MCF 10A (cell line): ENCODE data around the gene CR1. TPM values are rescaled to one million over a fixed set of nuclear protein-coding genes. Genes with fewer than 3 reads are reported as not detected.
"Not testable (repeated sequence)": the region's sequence is repeated elsewhere in the genome, so short reads cannot be mapped to it uniquely, and the experiment has no call there.

ENCODE experiments used
- BruUV-seq: library from RNA; stranded (reverse); fragments of 400-500 nt; replicated peaks from 2 replicates; lab custom pipeline; 2021; lab: Mats Ljungman, UMichigan
- CTCF ChIA-PET: fragments of 300-600 bp; sonication (Branson Sonifier 250); formaldehyde crosslinking; extraction: SDS; loops from one replicate; lab custom pipeline; 2021; ENCODE audit warnings: antibody characterized with exemption, inconsistent platforms; lab: Yijun Ruan, JAX
- POLR2A ChIA-PET: fragments of 300-600, 350-650 bp; sonication (Branson Sonifier 250); formaldehyde crosslinking; extraction: SDS; loops from one replicate; lab custom pipeline; 2020; ENCODE audit warnings: antibody characterized with exemption, inconsistent platforms; lab: Yijun Ruan, JAX
- DNase-seq: peaks from one replicate; pipeline ENCODE4 v3.0.0-alpha.2; 2018; ENCODE audit not compliant: unreplicated experiment
- H3K27ac Mint-ChIP-seq: one replicate; pipeline ENCODE4 v1.8.0; 2022; ENCODE audit warnings: mild to moderate bottlenecking, low read depth, mixed read lengths; ENCODE audit not compliant: unreplicated experiment
- H3K27me3 Mint-ChIP-seq: one replicate; pipeline ENCODE4 v1.8.0; 2022; ENCODE audit warnings: mixed read lengths; ENCODE audit not compliant: insufficient read depth, unreplicated experiment
- H3K36me3 Mint-ChIP-seq: one replicate; pipeline ENCODE4 v1.8.0; 2022; ENCODE audit warnings: mild to moderate bottlenecking, moderate library complexity, mixed read lengths; ENCODE audit not compliant: insufficient read depth, unreplicated experiment
- H3K4me1 Mint-ChIP-seq: one replicate; pipeline ENCODE4 v1.8.0; 2022; ENCODE audit warnings: mixed read lengths; ENCODE audit not compliant: insufficient read depth, unreplicated experiment
- H3K4me3 Mint-ChIP-seq: one replicate; pipeline ENCODE4 v1.8.0; 2022; ENCODE audit warnings: mild to moderate bottlenecking, moderate library complexity, mixed read lengths; ENCODE audit not compliant: unreplicated experiment
- H3K9me3 Mint-ChIP-seq: one replicate; pipeline ENCODE4 v1.8.0; 2022; ENCODE audit warnings: mixed read lengths; ENCODE audit not compliant: unreplicated experiment
- intact Hi-C: fragments of 100-400 bp; cut with micrococcal nuclease; formaldehyde crosslinking; loops from 2 replicates; pipeline ENCODE4 v1.14.1; 2022
- total RNA-seq: library from RNA; stranded (reverse); gene quantifications from 2 replicates; pipeline ENCODE4 v1.2.3, GENCODE V29; 2022
- TF ChIP-seq, protein P1 (sequence below): fragments of 200-600 bp; IDR thresholded peaks from one replicate; pipeline ENCODE4 v1.8.0; 2022; ENCODE audit warnings: antibody characterized with exemption, mild to moderate bottlenecking; ENCODE audit not compliant: unreplicated experiment

The CR1 gene
- total RNA-seq, 1 experiment from 2014 or later: not detected

DNA sequence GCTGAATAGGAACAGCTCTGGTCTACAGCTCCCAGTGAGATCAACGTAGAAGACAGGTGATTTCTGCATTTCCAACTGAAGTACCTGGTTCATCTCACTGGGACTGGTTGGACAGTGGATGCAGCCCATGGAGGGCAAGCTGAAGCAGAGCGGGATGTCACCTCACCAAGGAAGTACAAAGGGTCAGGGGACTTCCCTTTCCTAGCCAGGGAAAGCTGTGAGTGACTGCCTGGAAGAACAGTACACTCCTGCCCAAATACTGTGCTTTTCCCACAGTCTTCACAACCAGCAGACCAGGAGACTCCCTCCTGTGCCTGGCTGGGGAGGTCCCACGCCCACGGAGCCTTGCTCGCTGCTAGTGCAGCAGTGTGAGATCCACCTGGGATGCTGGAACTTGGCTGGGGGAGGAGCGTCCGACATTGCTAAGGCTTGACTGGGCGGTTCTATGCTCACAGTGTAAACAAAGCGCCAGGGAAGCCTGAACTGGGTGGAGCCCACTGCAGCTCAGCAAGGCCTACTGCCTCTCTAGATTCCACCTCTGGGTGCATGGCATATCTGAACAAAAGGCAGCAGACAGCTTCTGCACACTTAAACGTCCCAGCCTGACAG is 163.7 kb downstream of the CR1 start:
- no peaks in the 10 kb centered on the region for H3K36me3 Mint-ChIP-seq
- POLR2A ChIA-PET: interaction anchor here (0.6 to 1.1 kb wide), 2 partner anchors 10 to 138 kb away, joined by 3 to 4 read pairs; no protein-coding TSS in a partner anchor
- no TSS peak for BruUV-seq
- H3K27me3 Mint-ChIP-seq: peaks cover 29% of the 10 kb centered on the region
- H3K4me1 Mint-ChIP-seq: no peaks in the 10 kb centered on the region
- TF ChIP-seq, protein P1, sequence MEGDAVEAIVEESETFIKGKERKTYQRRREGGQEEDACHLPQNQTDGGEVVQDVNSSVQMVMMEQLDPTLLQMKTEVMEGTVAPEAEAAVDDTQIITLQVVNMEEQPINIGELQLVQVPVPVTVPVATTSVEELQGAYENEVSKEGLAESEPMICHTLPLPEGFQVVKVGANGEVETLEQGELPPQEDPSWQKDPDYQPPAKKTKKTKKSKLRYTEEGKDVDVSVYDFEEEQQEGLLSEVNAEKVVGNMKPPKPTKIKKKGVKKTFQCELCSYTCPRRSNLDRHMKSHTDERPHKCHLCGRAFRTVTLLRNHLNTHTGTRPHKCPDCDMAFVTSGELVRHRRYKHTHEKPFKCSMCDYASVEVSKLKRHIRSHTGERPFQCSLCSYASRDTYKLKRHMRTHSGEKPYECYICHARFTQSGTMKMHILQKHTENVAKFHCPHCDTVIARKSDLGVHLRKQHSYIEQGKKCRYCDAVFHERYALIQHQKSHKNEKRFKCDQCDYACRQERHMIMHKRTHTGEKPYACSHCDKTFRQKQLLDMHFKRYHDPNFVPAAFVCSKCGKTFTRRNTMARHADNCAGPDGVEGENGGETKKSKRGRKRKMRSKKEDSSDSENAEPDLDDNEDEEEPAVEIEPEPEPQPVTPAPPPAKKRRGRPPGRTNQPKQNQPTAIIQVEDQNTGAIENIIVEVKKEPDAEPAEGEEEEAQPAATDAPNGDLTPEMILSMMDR: no peak
- no peaks in the 10 kb centered on the region for H3K9me3 Mint-ChIP-seq
- intact Hi-C loops: no loop called here
- H3K4me3 Mint-ChIP-seq: no peak overlapping the region
- DNase-seq: peak; percentile 64
- H3K27ac Mint-ChIP-seq: no peak overlapping the region
- CTCF ChIA-PET: interaction anchor here (0.5 to 2.4 kb wide), 6 partner anchors 9 to 39 kb away, joined by 3 to 11 read pairs (median 4); no protein-coding TSS in a partner anchor

DNA sequence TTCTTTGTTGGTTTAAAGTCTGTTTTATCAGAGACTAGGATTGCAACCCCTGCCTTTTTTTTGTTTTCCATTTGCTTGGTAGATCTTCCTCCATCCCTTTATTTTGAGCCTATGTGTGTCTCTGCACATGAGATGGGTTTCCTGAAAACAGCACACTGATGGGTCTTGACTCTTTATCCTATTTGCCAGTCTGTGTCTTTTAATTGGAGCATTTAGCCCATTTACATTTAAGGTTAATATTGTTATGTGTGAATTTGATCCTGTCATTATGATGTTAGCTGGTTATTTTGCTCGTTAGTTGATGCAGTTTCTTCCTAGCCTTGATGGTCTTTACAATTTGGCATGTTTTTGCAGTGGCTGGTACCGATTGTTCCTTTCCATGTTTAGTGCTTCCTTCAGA is 165.5 kb downstream of the CR1 start:
- H3K9me3 Mint-ChIP-seq, CTCF ChIA-PET, H3K4me1 Mint-ChIP-seq, H3K27ac Mint-ChIP-seq, H3K4me3 Mint-ChIP-seq, intact Hi-C loops, BruUV-seq, POLR2A ChIA-PET, DNase-seq, H3K36me3 Mint-ChIP-seq: not testable (repeated sequence)
- peaks cover 41% of the 10 kb centered on the region for H3K27me3 Mint-ChIP-seq

DNA sequence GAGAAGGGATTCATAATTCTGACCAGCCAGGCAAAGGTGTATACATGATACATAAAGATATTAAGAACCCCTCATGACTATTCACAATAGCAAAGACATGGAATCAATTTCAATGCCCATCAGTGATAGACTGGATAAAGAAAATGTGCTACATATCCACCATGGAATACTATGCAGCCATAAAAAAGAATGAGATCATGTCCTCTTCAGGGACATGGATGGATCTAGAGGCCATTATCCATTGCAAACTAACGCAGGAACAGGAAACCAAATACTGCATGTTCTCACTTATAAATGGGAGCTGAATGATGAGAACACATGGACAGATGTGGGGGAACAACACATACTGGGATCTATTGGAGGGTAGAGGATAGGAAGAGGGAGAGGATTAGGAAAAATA is 170.4 kb downstream of the CR1 start:
- TF ChIP-seq, protein P1: no peak
- DNase-seq: no peak
- BruUV-seq: no TSS peak
- H3K9me3 Mint-ChIP-seq: peaks cover 8% of the 10 kb centered on the region
- CTCF ChIA-PET: interaction anchor here (0.6 to 1.4 kb wide), 8 partner anchors 12 to 523 kb away, joined by 3 to 6 read pairs (median 4); no protein-coding TSS in a partner anchor
- no peak overlapping the region for H3K27ac Mint-ChIP-seq
- intact Hi-C loops: no loop called here
- no peaks in the 10 kb centered on the region for H3K36me3 Mint-ChIP-seq
- no peak overlapping the region for H3K4me3 Mint-ChIP-seq
- H3K27me3 Mint-ChIP-seq: peaks cover 74% of the 10 kb centered on the region
- POLR2A ChIA-PET: interaction anchor here (0.8 kb wide), 1 partner anchor 86 kb away, joined by 3 read pairs; no protein-coding TSS in a partner anchor
- H3K4me1 Mint-ChIP-seq: peaks cover 5% of the 10 kb centered on the region

DNA sequence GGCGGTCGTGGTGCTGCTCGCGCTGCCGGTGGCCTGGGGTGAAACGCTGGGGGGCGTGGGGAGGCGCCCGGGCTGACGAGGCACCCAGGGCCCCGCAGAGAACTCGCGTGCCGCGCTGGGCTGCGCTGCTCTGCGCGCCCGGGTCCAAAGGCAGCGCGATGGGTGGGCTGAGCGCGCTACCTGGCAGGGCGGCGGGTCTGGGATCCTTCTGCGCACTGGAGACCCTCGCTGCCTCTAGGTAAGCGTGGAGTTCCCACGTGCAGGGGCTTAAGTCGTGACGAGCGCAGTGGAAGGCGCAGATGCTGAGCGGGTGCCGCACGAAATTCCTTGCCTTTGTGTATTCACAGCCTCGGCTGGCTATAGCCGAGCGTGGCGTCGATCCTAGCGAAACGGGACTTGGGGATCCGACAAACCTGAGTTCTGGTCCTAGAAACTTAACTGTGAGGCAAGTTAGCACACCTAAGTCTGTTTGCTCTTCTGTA is 173.6 kb downstream of the CR1 start:
- Mint-ChIP-seq H3K27me3 (peaks cover 89% of the 10 kb centered on the region), H3K27ac (no peak overlapping the region), H3K9me3 (peaks cover 8% of the 10 kb centered on the region), H3K4me1 (peaks cover 12% of the 10 kb centered on the region), H3K36me3 (no peaks in the 10 kb centered on the region), H3K4me3 (no peak overlapping the region)
- POLR2A ChIA-PET: no interaction called here
- no TSS peak for BruUV-seq
- no peak for DNase-seq
- CTCF ChIA-PET: interaction anchor here (0.9 kb wide), 1 partner anchor 15 kb away, joined by 4 read pairs; no protein-coding TSS in a partner anchor
- TF ChIP-seq, protein P1: no peak
- intact Hi-C loops: loop anchor here (5.0 to 10.0 kb wide), 3 partner anchors 172 to 585 kb away; partner anchors contain the start of genes C4BPB and CR1
